OCI-LY1 (cell line): ENCODE results near the gene SAMD3.

Source experiments
- EZH2 ChIP-seq: fragments of 200-600 bp; sonication (generic), shearing (Covaris generic); IDR thresholded peaks from 2 replicates; pipeline ENCODE4 v1.8.0; 2017; ENCODE audit warnings: borderline replicate concordance, mixed run types, mild to moderate bottlenecking, antibody characterized with exemption, low read length, moderate library complexity, mixed read lengths
- TF ChIP-seq, protein P1 (sequence below): fragments of 200-600 bp; sonication (generic), shearing (Covaris generic); IDR thresholded peaks from 2 replicates; pipeline ENCODE4 v1.5.1; 2017; ENCODE audit warnings: mild to moderate bottlenecking, antibody characterized with exemption, low read length, moderate library complexity, mixed read lengths

DNA sequence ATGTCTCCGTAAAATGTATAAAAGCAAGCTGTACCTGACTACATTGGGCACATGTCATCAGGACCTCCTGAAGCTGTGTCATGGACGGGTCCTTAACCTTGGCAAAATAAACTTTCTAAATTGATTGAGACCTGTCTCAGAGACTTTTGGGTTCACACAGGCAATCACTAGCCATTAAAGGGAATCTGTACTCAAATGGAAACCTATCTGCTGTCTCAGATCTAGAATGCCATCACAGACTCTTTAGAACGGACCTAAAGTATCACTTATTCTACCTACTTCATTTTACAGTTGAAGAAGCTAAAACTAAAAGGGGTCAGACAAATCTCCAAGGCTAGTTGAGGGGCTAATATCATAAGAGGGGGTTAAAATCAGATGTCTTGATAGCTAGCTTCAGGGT lies 11.1 kb downstream of the SAMD3 start:
- TF ChIP-seq, protein P1, sequence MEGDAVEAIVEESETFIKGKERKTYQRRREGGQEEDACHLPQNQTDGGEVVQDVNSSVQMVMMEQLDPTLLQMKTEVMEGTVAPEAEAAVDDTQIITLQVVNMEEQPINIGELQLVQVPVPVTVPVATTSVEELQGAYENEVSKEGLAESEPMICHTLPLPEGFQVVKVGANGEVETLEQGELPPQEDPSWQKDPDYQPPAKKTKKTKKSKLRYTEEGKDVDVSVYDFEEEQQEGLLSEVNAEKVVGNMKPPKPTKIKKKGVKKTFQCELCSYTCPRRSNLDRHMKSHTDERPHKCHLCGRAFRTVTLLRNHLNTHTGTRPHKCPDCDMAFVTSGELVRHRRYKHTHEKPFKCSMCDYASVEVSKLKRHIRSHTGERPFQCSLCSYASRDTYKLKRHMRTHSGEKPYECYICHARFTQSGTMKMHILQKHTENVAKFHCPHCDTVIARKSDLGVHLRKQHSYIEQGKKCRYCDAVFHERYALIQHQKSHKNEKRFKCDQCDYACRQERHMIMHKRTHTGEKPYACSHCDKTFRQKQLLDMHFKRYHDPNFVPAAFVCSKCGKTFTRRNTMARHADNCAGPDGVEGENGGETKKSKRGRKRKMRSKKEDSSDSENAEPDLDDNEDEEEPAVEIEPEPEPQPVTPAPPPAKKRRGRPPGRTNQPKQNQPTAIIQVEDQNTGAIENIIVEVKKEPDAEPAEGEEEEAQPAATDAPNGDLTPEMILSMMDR = no peak
- no peak for TF ChIP-seq EZH2
